Adrenal gland (tissue), 12 donors: ENCODE data around the gene MSANTD1. TPM values are rescaled to one million over a fixed set of nuclear protein-coding genes. Genes with fewer than 3 reads are reported as not detected.

ENCODE experiments used
- DNase-seq, 7 donors: peaks; one replicate each; pipeline ENCODE4 v3.0.0-alpha.2; 2019 to 2020
- H3K27ac ChIP-seq, 5 donors: fragments of 200-600 bp; sonication (generic) in 4 of 5; 1 replicate in 3 of 5; 2 replicates in 2 of 5; pipeline versions ENCODE4 v1.5.1 to v1.8.0; 2016 to 2020; ENCODE audit warnings: mild to moderate bottlenecking in 1 of 5
- H3K27me3 ChIP-seq: fragments of 200-600 bp; 2 replicates; pipeline ENCODE4 v1.8.0; 2021
- H3K36me3 ChIP-seq, 2 donors: fragments of 200-600 bp; replicated peaks in 1 of 2; 1 replicate in 1 of 2; 2 replicates in 1 of 2; pipeline versions ENCODE4 v1.5.1 to v1.8.0; 2018 to 2022
- H3K4me1 ChIP-seq, 2 donors: fragments of 200-600 bp; replicated peaks in 1 of 2; 1 replicate in 1 of 2; 2 replicates in 1 of 2; pipeline versions ENCODE4 v1.5.1 to v1.8.0; 2018 to 2021
- H3K4me3 ChIP-seq, 4 donors: fragments of 200-600 bp; sonication (generic) in 3 of 4; one replicate each; pipeline ENCODE4 v1.5.1; 2016 to 2018
- H3K9me3 ChIP-seq, 3 donors: fragments of 200-600 bp; sonication (generic) in 1 of 3; replicated peaks in 1 of 3; 1 replicate in 2 of 3; 2 replicates in 1 of 3; pipeline versions ENCODE4 v1.5.1 to v1.8.0; 2016 to 2021
- CTCF ChIP-seq, 6 experiments: fragments of 450-650 bp in 4 of 6; fragments of 200-600 bp in 2 of 6; sonication (generic) in 1 of 6; IDR thresholded peaks; 1 replicate in 5 of 6; 2 replicates in 1 of 6; pipeline versions ENCODE4 v1.5.1 to v1.8.0; 2016 to 2021; ENCODE audit warnings: antibody characterized with exemption in 6 of 6, mild to moderate bottlenecking in 2 of 6, moderate library complexity in 1 of 6
- POLR2A ChIP-seq, 2 donors: fragments of 450-650 bp; IDR thresholded peaks; one replicate each; pipeline ENCODE4 v1.6.1; 2017; ENCODE audit warnings: antibody characterized with exemption in 2 of 2, mild to moderate bottlenecking in 2 of 2, moderate library complexity in 1 of 2
- WGBS, 4 donors: extraction: QIAGEN DNeasy Blood & Tissue Kit in 2 of 4; methylation state at CpG; one replicate each; pipeline versions ENCODE4 v1.1.5 to v1.1.7; 2013 to 2017; 5-methylcytosine and 5-hydroxymethylcytosine counted together
- intact Hi-C, 2 donors: fragments of 100-400 bp; cut with DNase I; formaldehyde crosslinking; loops; one replicate each; pipeline versions ENCODE4 v1.14.1 to v1.15.0; 2022 to 2023
- polyA plus RNA-seq, 3 donors: library from polyadenylated mRNA; stranded (reverse); fragments of 200-250 nt in 2 of 3; fragments of 350-450 nt in 1 of 3; fragmentation: Illumina TruSeq in 1 of 3; extraction: RNeasy Lipid Tissue Mini Kit (QIAGEN cat#74804) in 1 of 3; gene quantifications; one replicate each; pipeline ENCODE4 v1.2.3, GENCODE V29; 2013 to 2014
- total RNA-seq, 9 donors: library from RNA; depleted of rRNA in 4 of 9; stranded (reverse); fragments of >200 nt in 4 of 9; fragments of 120-200 nt in 1 of 9; fragmentation: NEBNext Ultra II Directional in 1 of 9; extraction: Animal tissue kit (Norgen Biotek cat#: 25700) in 1 of 9; gene quantifications; one replicate each; pipeline versions ENCODE4 v1.1.0 to v1.2.4, GENCODE V29; 2013 to 2023
- donor health status: healthy with polysubstance abuse.
- donor health status: Bipolar disorder and iron deficiency.
- donor health status: DM: yes; HTN: yes; CAD: no.
- donor health status: DM: no; HTN: no; CAD: no.
- donor health status: DM: no; HTN: no; CAD: no.
- donor health status: DM: yes; HTN: yes; CAD: no.

MSANTD1 gene
- total and polyA plus RNA-seq, 12 donors = 0.05 to 3.0 (median 0.40) TPM; not detected in 1

- peaks cover 0 to 61% of the 10 kb centered on the region in 2 donors for H3K36me3 ChIP-seq
These were observed 19.0 kb upstream of the MSANTD1 start for GRCh38 chr4:3229964-3230363.

GRCh38 chr4:3231471-3231870 is 17.5 kb upstream of the MSANTD1 start:
- WGBS, 4 donors = 50 to 68% (median 65%) methylated on average over 6 to 9 of the region's 9 CpGs

More at GRCh38 chr4:3229964-3230363, 19.0 kb upstream of the MSANTD1 start:
- no peaks in the 10 kb centered on the region for H3K27me3 ChIP-seq
- no peak overlapping the region for H3K27ac ChIP-seq
- TF ChIP-seq POLR2A (IDR thresholded peaks at IDR 0.05) (no peak), CTCF (IDR thresholded peaks at IDR 0.05) (no peak)
- 95 to 100% (median 98%) methylated on average over 5 to 17 of the region's 17 CpGs for WGBS, 4 donors
- no peaks in the 10 kb centered on the region for H3K9me3 ChIP-seq
- H3K4me3 ChIP-seq = no peak overlapping the region
- intact Hi-C loops = no loop called here
- peaks cover 0 to 19% of the 10 kb centered on the region in 2 donors for H3K4me1 ChIP-seq
- no peak for DNase-seq

GRCh38 chr4:3232001-3232400 is 17.0 kb upstream of the MSANTD1 start:
- Histone ChIP-seq H3K27ac (peak overlapping the region in 1 of 5 donors; percentile 42), H3K9me3 (no peaks in the 10 kb centered on the region), H3K36me3 (peaks cover 0 to 81% of the 10 kb centered on the region in 2 donors), H3K27me3 (no peaks in the 10 kb centered on the region), H3K4me3 (no peak overlapping the region), H3K4me1 (peaks cover 0 to 7% of the 10 kb centered on the region in 2 donors)
- TF ChIP-seq POLR2A (IDR thresholded peaks at IDR 0.05) (no peak), CTCF (IDR thresholded peaks at IDR 0.05) (no peak)
- 95 to 97% (median 96%) methylated on average over 11 to 16 of the region's 16 CpGs for WGBS, 4 donors
- intact Hi-C loops = no loop called here
- DNase-seq = no peak

More at GRCh38 chr4:3231471-3231870, 17.5 kb upstream of the MSANTD1 start:
- Histone ChIP-seq H3K36me3 (peaks cover 0 to 76% of the 10 kb centered on the region in 2 donors), H3K27ac (peak overlapping the region in 2 of 5 donors; percentile 21 to 42), H3K9me3 (no peaks in the 10 kb centered on the region), H3K27me3 (no peaks in the 10 kb centered on the region), H3K4me1 (peaks cover 0 to 12% of the 10 kb centered on the region in 2 donors), H3K4me3 (no peak overlapping the region)
- DNase-seq = peak; percentile 63 to 90 (median 84)
- TF ChIP-seq CTCF (IDR thresholded peaks at IDR 0.05) (no peak), POLR2A (IDR thresholded peaks at IDR 0.05) (no peak)
- intact Hi-C loops = no loop called here

- no peak overlapping the region for H3K4me3 ChIP-seq
- H3K4me1 ChIP-seq = peaks cover 0 to 7% of the 10 kb centered on the region in 2 donors
- WGBS, 4 donors = 85 to 95% (median 90%) methylated on average over 5 to 15 of the region's 15 CpGs
- no peak overlapping the region for H3K27ac ChIP-seq
- TF ChIP-seq CTCF (IDR thresholded peaks at IDR 0.05) (no peak), POLR2A (IDR thresholded peaks at IDR 0.05) (no peak)
- DNase-seq = no peak
- intact Hi-C loops = no loop called here
- no peaks in the 10 kb centered on the region for H3K27me3 ChIP-seq
- H3K36me3 ChIP-seq = peaks cover 0 to 81% of the 10 kb centered on the region in 2 donors
- no peaks in the 10 kb centered on the region for H3K9me3 ChIP-seq
These were observed 16.1 kb upstream of the MSANTD1 start for GRCh38 chr4:3232871-3233271.
